Trophoblast cell (in vitro differentiated cells and primary cell): ENCODE results near the gene ZNF536.

Experiments
- DNase-seq, 2 donors: peaks; one replicate each; pipeline ENCODE4 v3.0.0-alpha.2; 2016
- H2AFZ ChIP-seq: 2 replicates; pipeline ENCODE4 v1.6.1; 2013; ENCODE audit warnings: low read length, moderate library complexity, mild to moderate bottlenecking; ENCODE audit not compliant: insufficient read depth, poor library complexity
- H2AK5ac ChIP-seq: 2 replicates; pipeline ENCODE4 v1.6.1; 2013; ENCODE audit warnings: mild to moderate bottlenecking, low read length
- H2BK120ac ChIP-seq: 2 replicates; pipeline ENCODE4 v1.6.1; 2013; ENCODE audit warnings: low read length, mild to moderate bottlenecking, moderate library complexity; ENCODE audit not compliant: insufficient read depth, poor library complexity
- H2BK12ac ChIP-seq: 2 replicates; pipeline ENCODE4 v1.6.1; 2013; ENCODE audit warnings: mild to moderate bottlenecking, low read length, moderate library complexity
- H2BK5ac ChIP-seq: 2 replicates; pipeline ENCODE4 v1.6.1; 2013; ENCODE audit warnings: low read length, low read depth, moderate library complexity, mild to moderate bottlenecking; ENCODE audit not compliant: poor library complexity
- H3K14ac ChIP-seq: 2 replicates; pipeline ENCODE4 v1.6.1; 2013; ENCODE audit warnings: mild to moderate bottlenecking, low read length
- H3K18ac ChIP-seq: 2 replicates; pipeline ENCODE4 v1.6.1; 2013; ENCODE audit warnings: mild to moderate bottlenecking, low read length
- H3K23ac ChIP-seq: 2 replicates; pipeline ENCODE4 v1.6.1; 2013; ENCODE audit warnings: low read length
- H3K27ac ChIP-seq: 2 replicates; pipeline ENCODE4 v1.5.1; 2013; ENCODE audit warnings: low read depth, mild to moderate bottlenecking, inconsistent platforms, low read length, moderate library complexity
- H3K27me3 ChIP-seq: 2 replicates; pipeline ENCODE4 v1.6.1; 2013; ENCODE audit warnings: inconsistent platforms, mild to moderate bottlenecking, low read length, moderate library complexity; ENCODE audit not compliant: insufficient read depth
- H3K36me3 ChIP-seq, 2 experiments: 1 replicate in 1 of 2; 2 replicates in 1 of 2; pipeline ENCODE4 v1.6.1; 2013; ENCODE audit warnings: low read length in 2 of 2, mild to moderate bottlenecking in 2 of 2, moderate library complexity in 1 of 2; ENCODE audit not compliant: insufficient read depth in 2 of 2, control insufficient read depth in 1 of 2
- H3K4ac ChIP-seq: 2 replicates; pipeline ENCODE4 v1.6.1; 2013; ENCODE audit warnings: low read depth, mild to moderate bottlenecking, low read length, moderate library complexity
- H3K4me1 ChIP-seq, 2 experiments: 1 replicate in 1 of 2; 2 replicates in 1 of 2; pipeline ENCODE4 v1.6.1; 2013; ENCODE audit warnings: low read length in 2 of 2, mild to moderate bottlenecking in 2 of 2, moderate library complexity in 1 of 2; ENCODE audit not compliant: insufficient read depth in 2 of 2, control insufficient read depth in 1 of 2
- H3K4me2 ChIP-seq: 2 replicates; pipeline ENCODE4 v1.6.1; 2013; ENCODE audit warnings: inconsistent platforms, mild to moderate bottlenecking, low read length, moderate library complexity
- H3K4me3 ChIP-seq: 2 replicates; pipeline ENCODE4 v1.5.1; 2013; ENCODE audit warnings: mild to moderate bottlenecking, low read depth, low read length, inconsistent platforms
- H3K79me1 ChIP-seq: one replicate; pipeline ENCODE4 v1.6.1; 2013; ENCODE audit warnings: low read length
- H3K79me2 ChIP-seq: 2 replicates; pipeline ENCODE4 v1.6.1; 2013; ENCODE audit warnings: low read length, mild to moderate bottlenecking; ENCODE audit not compliant: control insufficient read depth, insufficient read depth, poor library complexity
- H3K9ac ChIP-seq: 2 replicates; pipeline ENCODE4 v1.6.1; 2013; ENCODE audit warnings: mild to moderate bottlenecking, low read length
- H3K9me3 ChIP-seq: 2 replicates; pipeline ENCODE4 v1.6.1; 2013; ENCODE audit warnings: low read depth, mild to moderate bottlenecking, control low read depth, inconsistent platforms, low read length; ENCODE audit not compliant: insufficient read depth
- H4K12ac ChIP-seq: 2 replicates; pipeline ENCODE4 v1.6.1; 2013; ENCODE audit warnings: low read depth, mild to moderate bottlenecking, low read length, moderate library complexity
- H4K8ac ChIP-seq: 2 replicates; pipeline ENCODE4 v1.6.1; 2013; ENCODE audit warnings: low read depth, mild to moderate bottlenecking, low read length, moderate library complexity
- H4K91ac ChIP-seq: one replicate; pipeline ENCODE4 v1.6.1; 2013; ENCODE audit warnings: low read depth, mild to moderate bottlenecking, low read length, moderate library complexity
- WGBS: extraction: QIAGEN DNeasy Blood & Tissue Kit; methylation state at CpG from one replicate; pipeline ENCODE4 v1.1.7; 2013; ENCODE audit warnings: missing lambda C conversion rate; ENCODE audit not compliant: insufficient read length, insufficient coverage; ENCODE audit errors: extremely low coverage; 5-methylcytosine and 5-hydroxymethylcytosine counted together

The ZNF536 gene

DNA sequence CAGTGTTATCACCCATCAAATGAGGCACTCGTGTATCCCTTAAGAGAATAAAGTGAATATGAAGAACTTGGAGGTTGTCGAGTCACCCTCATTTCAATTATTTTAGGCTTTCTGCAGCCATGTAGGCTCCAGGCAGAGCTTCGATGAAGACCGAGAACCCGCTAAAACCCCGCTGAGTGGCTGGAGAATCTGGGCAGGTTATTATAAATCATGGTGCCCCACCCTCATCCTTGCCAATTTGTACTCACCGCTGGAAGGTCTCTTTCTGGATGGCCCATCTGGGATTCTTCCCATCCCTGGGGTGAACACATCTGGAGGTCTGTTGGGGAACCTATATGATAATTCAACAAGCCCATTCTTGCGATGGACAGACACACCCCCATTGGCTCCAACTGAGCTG, 190.8 kb downstream of the ZNF536 start:
- Histone ChIP-seq H4K8ac (no peak overlapping the region), H3K9me3 (peaks cover 3% of the 10 kb centered on the region), H2AFZ (no peak overlapping the region), H3K4me1 (no peaks in the 10 kb centered on the region), H3K18ac (no peak overlapping the region), H3K4ac (no peak overlapping the region), H3K4me2 (no peak overlapping the region), H3K79me1 (no peaks in the 10 kb centered on the region), H2BK120ac (no peak overlapping the region), H3K27ac (no peak overlapping the region), H4K12ac (no peak overlapping the region), H3K9ac (no peak overlapping the region), H3K4me3 (no peak overlapping the region), H2AK5ac (no peak overlapping the region), H3K14ac (no peak overlapping the region), H3K27me3 (no peaks in the 10 kb centered on the region), H3K36me3 (no peaks in the 10 kb centered on the region), H3K23ac (no peak overlapping the region), H4K91ac (no peak overlapping the region), H2BK12ac (no peak overlapping the region), H3K79me2 (no peaks in the 10 kb centered on the region), H2BK5ac (no peak overlapping the region)
- DNase-seq, result no peak
- WGBS, result no CpG with 5 or more reads among the region's 8 CpGs

DNA sequence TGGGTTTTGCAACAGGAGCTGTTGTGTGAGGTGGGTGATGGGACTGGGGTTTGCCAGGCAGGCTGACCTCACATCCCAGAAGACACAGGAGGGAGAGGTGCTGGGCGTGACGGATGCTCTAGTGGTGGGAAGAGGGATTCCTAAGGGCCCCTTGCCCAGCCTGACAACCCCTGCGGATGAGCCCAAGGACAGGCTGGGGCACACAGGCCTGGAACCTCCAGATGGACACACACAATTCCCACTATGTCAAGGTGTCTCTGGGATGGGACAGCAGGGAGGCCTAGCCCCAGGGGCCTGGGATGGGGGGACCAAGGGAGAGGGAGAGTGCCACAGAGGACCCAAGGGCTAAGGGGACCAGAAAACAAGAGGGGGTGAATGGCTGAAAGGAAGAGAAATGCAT, 191.5 kb downstream of the ZNF536 start:
- Histone ChIP-seq H3K4ac (no peak overlapping the region), H2BK5ac (no peak overlapping the region), H3K18ac (no peak overlapping the region), H3K23ac (no peak overlapping the region), H3K4me1 (no peaks in the 10 kb centered on the region), H2BK12ac (no peak overlapping the region), H3K27me3 (no peaks in the 10 kb centered on the region), H3K9ac (no peak overlapping the region), H3K14ac (no peak overlapping the region), H3K79me1 (no peaks in the 10 kb centered on the region), H4K8ac (no peak overlapping the region), H3K79me2 (no peaks in the 10 kb centered on the region), H2AFZ (no peak overlapping the region), H3K36me3 (no peaks in the 10 kb centered on the region), H3K4me2 (no peak overlapping the region), H3K27ac (no peak overlapping the region), H4K12ac (no peak overlapping the region), H4K91ac (no peak overlapping the region), H3K4me3 (no peak overlapping the region), H2BK120ac (no peak overlapping the region), H3K9me3 (peaks cover 3% of the 10 kb centered on the region), H2AK5ac (no peak overlapping the region)
- no CpG with 5 or more reads among the region's 3 CpGs for WGBS
- DNase-seq, result no peak

DNA sequence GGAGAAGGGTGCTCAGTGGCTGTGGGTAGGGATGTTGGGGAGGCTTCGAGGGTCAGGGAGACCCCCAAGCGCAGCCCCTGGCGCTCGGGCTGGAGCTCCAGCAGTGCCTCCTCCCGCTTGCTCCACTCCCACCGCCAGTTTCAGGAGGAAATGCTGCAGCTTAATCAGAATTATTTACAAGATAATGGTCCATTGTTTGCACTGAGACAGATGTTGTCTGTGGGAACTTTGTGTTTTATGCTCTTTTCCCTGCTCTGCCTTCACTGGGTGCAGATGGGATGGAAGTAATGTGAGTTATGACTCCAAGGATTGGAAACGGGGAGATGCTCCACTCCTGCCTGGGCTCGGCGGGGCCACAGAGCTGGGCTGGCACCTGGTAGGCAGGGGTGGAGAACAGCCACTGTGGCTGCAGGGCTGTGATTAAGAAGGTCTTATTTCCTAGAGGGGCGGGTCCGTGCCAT, 192.4 kb downstream of the ZNF536 start:
- Histone ChIP-seq H3K9ac (no peak overlapping the region), H2BK120ac (no peak overlapping the region), H2BK5ac (no peak overlapping the region), H4K8ac (no peak overlapping the region), H4K91ac (no peak overlapping the region), H2BK12ac (no peak overlapping the region), H3K9me3 (peaks cover 3% of the 10 kb centered on the region), H3K79me2 (no peaks in the 10 kb centered on the region), H3K18ac (no peak overlapping the region), H3K27me3 (no peaks in the 10 kb centered on the region), H3K23ac (no peak overlapping the region), H3K14ac (no peak overlapping the region), H3K4me3 (no peak overlapping the region), H3K36me3 (no peaks in the 10 kb centered on the region), H3K79me1 (no peaks in the 10 kb centered on the region), H4K12ac (no peak overlapping the region), H2AFZ (no peak overlapping the region), H3K4ac (no peak overlapping the region), H3K4me1 (no peaks in the 10 kb centered on the region), H2AK5ac (no peak overlapping the region), H3K27ac (no peak overlapping the region), H3K4me2 (no peak overlapping the region)
- WGBS, result no CpG with 5 or more reads among the region's 11 CpGs
- DNase-seq, result no peak

DNA sequence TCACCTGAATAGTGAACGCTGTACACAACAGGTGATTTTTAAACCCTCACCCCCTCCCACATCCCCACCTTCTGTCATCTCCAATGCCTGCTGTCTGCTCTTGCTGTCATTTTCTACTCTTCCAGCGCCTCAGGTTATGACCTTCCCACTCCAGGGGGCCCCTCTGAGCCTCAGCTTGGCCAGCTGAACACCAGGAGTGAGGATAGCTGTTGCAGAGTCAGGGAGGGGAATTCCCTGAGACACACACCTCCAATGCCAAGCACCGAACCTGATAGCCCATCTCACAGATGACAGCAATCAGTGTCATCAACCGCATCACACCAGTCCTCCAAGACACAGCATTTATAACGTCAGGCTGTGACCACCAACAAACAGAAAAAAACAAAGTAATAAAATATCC, 193.5 kb downstream of the ZNF536 start:
- peaks cover 3% of the 10 kb centered on the region for H3K9me3 ChIP-seq
- no peak overlapping the region for H3K4me3 ChIP-seq
- no peaks in the 10 kb centered on the region for H3K36me3 ChIP-seq
- H3K18ac ChIP-seq, result no peak overlapping the region
- no peak overlapping the region for H3K4ac ChIP-seq
- no peak overlapping the region for H2BK120ac ChIP-seq
- no peak overlapping the region for H3K23ac ChIP-seq
- no peak overlapping the region for H3K14ac ChIP-seq
- H3K79me1 ChIP-seq, result no peaks in the 10 kb centered on the region
- no peak overlapping the region for H4K12ac ChIP-seq
- no peak overlapping the region for H2BK5ac ChIP-seq
- DNase-seq, result no peak
- no peak overlapping the region for H4K91ac ChIP-seq
- no peaks in the 10 kb centered on the region for H3K4me1 ChIP-seq
- H2BK12ac ChIP-seq, result no peak overlapping the region
- H3K4me2 ChIP-seq, result no peak overlapping the region
- WGBS, result no CpG with 5 or more reads among the region's 5 CpGs
- no peak overlapping the region for H2AK5ac ChIP-seq
- H4K8ac ChIP-seq, result no peak overlapping the region
- H3K27me3 ChIP-seq, result no peaks in the 10 kb centered on the region
- H2AFZ ChIP-seq, result no peak overlapping the region
- H3K9ac ChIP-seq, result no peak overlapping the region
- no peaks in the 10 kb centered on the region for H3K79me2 ChIP-seq
- H3K27ac ChIP-seq, result no peak overlapping the region
